H1 (cell line): ENCODE measurements around the gene C22orf31.

Experiments used
- POLR2A ChIP-seq, 2 experiments: IDR thresholded peaks; 1 replicate in 1 of 2; 2 replicates in 1 of 2; pipeline ENCODE4 v1.6.1; 2011; ENCODE audit warnings: low read depth in 2 of 2, low read length in 2 of 2, mild to moderate bottlenecking in 2 of 2; ENCODE audit errors: control extremely low read depth in 1 of 2
- RAD21 ChIP-seq, 2 experiments: IDR thresholded peaks in 1 of 2; conservative IDR thresholded peaks in 1 of 2; 2 replicates each; pipeline ENCODE4 v1.6.1; 2011; ENCODE audit warnings: low read depth in 2 of 2, low read length in 2 of 2, improper control_type of control experiment in 1 of 2, inconsistent platforms in 1 of 2, mild to moderate bottlenecking in 1 of 2, moderate library complexity in 1 of 2
- SP1 ChIP-seq: IDR thresholded peaks from 2 replicates; pipeline ENCODE4 v1.6.1; 2011; ENCODE audit warnings: low read depth, low read length

DNA sequence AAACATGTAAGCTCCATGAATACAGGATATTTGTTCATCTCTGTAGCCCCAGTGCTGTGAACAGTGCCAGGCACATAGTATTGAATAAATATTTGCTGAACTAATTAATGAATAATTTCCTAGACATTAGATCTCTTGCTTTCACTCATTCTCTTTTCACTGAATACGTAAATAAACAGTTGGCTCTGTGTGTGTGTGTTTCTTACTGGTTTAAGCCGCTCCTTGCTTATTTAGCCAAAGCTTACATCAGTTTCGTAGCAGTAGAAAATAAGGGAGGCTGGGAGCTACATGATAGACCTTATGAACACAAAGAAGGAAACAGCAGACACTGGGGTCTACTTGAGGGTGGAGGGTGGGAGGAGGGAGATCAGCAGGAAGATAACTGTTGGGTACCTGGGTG, 28.4 kb upstream of the C22orf31 start:
- TF ChIP-seq SP1 (no peak), RAD21 (IDR thresholded peaks at IDR 0.05 in 1 of 2, conservative IDR thresholded peaks at IDR 0.05 in 1 of 2; ENCODE audit: low read depth in 2 of 2, low read length in 2 of 2) (no peak), POLR2A (IDR thresholded peaks at IDR 0.05; ENCODE audit: control extremely low read depth in 1 of 2, low read depth in 2 of 2, low read length in 2 of 2) (no peak)
